Vagina (tissue), 2 donors: ENCODE data around the gene SPOP. TPM values are rescaled to one million over a fixed set of nuclear protein-coding genes. Genes with fewer than 3 reads are reported as not detected.

Experiments
- DNase-seq, 2 donors: peaks; one replicate each; pipeline ENCODE4 v3.0.0-alpha.2; 2017; ENCODE audit errors: extremely low spot score in 2 of 2
- H3K27ac ChIP-seq: fragments of 200-600 bp; sonication (generic); one replicate; pipeline ENCODE4 v1.5.1; 2019
- H3K27me3 ChIP-seq: fragments of 200-600 bp; sonication (generic); one replicate; pipeline ENCODE4 v1.5.1; 2019
- H3K36me3 ChIP-seq, 2 donors: fragments of 200-600 bp; sonication (generic); one replicate each; pipeline ENCODE4 v1.5.1; 2017 to 2019
- H3K4me1 ChIP-seq: fragments of 200-600 bp; sonication (generic); one replicate; pipeline ENCODE4 v1.5.1; 2019
- H3K4me3 ChIP-seq, 2 donors: fragments of 200-600 bp; sonication (generic); 1 replicate in 1 of 2; 2 replicates in 1 of 2; pipeline ENCODE4 v1.5.1; 2016 to 2019
- H3K9me3 ChIP-seq: fragments of 200-600 bp; sonication (generic); one replicate; pipeline ENCODE4 v1.5.1; 2019
- POLR2A ChIP-seq, 2 donors: fragments of 450-650 bp; IDR thresholded peaks; one replicate each; pipeline ENCODE4 v1.6.1; 2017; ENCODE audit warnings: antibody characterized with exemption in 2 of 2, mild to moderate bottlenecking in 2 of 2, moderate library complexity in 2 of 2
- POLR2AphosphoS5 ChIP-seq, 2 donors: sonication (generic); formaldehyde crosslinking; IDR thresholded peaks; one replicate each; pipeline ENCODE4 v1.9.0; 2017; ENCODE audit warnings: antibody characterized with exemption in 2 of 2, mild to moderate bottlenecking in 2 of 2, low read depth in 1 of 2; ENCODE audit not compliant: insufficient read depth in 1 of 2
- intact Hi-C: fragments of 100-400 bp; cut with DNase I; formaldehyde crosslinking; loops from one replicate; pipeline ENCODE4 v1.15.1; 2023
- total RNA-seq: library from RNA; depleted of rRNA; stranded (reverse); fragments of >200 nt; gene quantifications from one replicate; pipeline ENCODE4 v1.2.3, GENCODE V29; 2016
- TF ChIP-seq, protein P1 (sequence below), 3 experiments: fragments of 450-650 bp in 2 of 3; fragments of 200-600 bp in 1 of 3; sonication (generic) in 1 of 3; IDR thresholded peaks; one replicate each; pipeline ENCODE4 v1.5.1; 2017 to 2019; ENCODE audit warnings: antibody characterized with exemption in 3 of 3, mild to moderate bottlenecking in 2 of 3, moderate library complexity in 2 of 3

The SPOP gene
- total RNA-seq, 1 donor from 2014 or later = 87.2 TPM

DNA sequence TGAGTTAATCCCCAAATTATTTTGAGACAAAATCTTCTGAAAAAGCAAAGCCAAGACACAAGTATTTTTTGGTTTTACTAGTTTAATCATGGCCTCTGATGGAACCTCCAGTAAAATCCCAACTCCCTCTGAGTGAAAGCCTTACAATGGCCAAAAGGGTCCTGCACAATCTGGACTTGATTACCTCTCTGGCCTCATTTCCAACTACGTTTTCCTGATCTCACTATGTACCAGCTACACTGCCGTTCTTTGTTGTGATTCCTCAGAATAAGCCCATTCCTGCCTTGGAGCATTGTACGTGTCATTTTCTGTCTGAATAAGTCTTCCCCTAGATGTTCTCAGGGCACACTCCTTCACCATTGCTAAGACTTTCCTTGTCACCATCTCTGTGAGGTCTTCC is 37.3 kb downstream of the SPOP start:
- intact Hi-C loops = no loop called here
- H3K36me3 ChIP-seq = no peaks in the 10 kb centered on the region
- H3K27me3 ChIP-seq = no peaks in the 10 kb centered on the region
- no peak for DNase-seq
- TF ChIP-seq, protein P1, sequence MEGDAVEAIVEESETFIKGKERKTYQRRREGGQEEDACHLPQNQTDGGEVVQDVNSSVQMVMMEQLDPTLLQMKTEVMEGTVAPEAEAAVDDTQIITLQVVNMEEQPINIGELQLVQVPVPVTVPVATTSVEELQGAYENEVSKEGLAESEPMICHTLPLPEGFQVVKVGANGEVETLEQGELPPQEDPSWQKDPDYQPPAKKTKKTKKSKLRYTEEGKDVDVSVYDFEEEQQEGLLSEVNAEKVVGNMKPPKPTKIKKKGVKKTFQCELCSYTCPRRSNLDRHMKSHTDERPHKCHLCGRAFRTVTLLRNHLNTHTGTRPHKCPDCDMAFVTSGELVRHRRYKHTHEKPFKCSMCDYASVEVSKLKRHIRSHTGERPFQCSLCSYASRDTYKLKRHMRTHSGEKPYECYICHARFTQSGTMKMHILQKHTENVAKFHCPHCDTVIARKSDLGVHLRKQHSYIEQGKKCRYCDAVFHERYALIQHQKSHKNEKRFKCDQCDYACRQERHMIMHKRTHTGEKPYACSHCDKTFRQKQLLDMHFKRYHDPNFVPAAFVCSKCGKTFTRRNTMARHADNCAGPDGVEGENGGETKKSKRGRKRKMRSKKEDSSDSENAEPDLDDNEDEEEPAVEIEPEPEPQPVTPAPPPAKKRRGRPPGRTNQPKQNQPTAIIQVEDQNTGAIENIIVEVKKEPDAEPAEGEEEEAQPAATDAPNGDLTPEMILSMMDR (IDR thresholded peaks at IDR 0.05) = no peak
- TF ChIP-seq POLR2AphosphoS5 (IDR thresholded peaks at IDR 0.05; ENCODE audit: insufficient read depth in 1 of 2, low read depth in 1 of 2) = no peak
- no peak for TF ChIP-seq POLR2A (IDR thresholded peaks at IDR 0.05)
- H3K27ac ChIP-seq = peak overlapping the region; percentile 60
- H3K4me1 ChIP-seq = peaks cover 74% of the 10 kb centered on the region
- H3K9me3 ChIP-seq = no peaks in the 10 kb centered on the region
- H3K4me3 ChIP-seq = no peak overlapping the region

DNA sequence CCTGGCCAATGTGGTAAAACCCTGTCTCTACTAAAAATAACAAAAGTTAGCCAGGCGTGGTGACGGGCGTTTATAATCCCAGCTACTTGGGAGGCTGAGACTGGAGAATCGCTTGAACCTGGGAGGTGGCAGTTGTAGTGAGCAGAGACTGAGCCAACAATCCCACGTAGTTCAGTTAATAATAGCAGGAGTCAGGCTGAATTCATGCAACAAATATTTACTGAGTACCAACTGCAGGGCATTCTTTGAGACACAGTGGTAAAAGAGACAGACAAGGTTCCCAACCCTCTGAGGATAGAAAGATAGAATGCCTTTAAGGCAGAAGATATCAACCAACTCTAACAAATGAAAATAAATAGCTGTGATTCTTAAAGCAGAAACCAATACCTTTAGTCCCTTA is 39.1 kb downstream of the SPOP start:
- Histone ChIP-seq H3K9me3 (no peaks in the 10 kb centered on the region), H3K4me1 (peaks cover 76% of the 10 kb centered on the region), H3K27ac (peak overlapping the region; percentile 5), H3K27me3 (no peaks in the 10 kb centered on the region), H3K4me3 (no peak overlapping the region), H3K36me3 (no peaks in the 10 kb centered on the region)
- intact Hi-C loops = no loop called here
- no peak for DNase-seq
- TF ChIP-seq POLR2A (IDR thresholded peaks at IDR 0.05) (no peak), POLR2AphosphoS5 (IDR thresholded peaks at IDR 0.05; ENCODE audit: insufficient read depth in 1 of 2, low read depth in 1 of 2) (no peak)
- TF ChIP-seq, protein P1 (IDR thresholded peaks at IDR 0.05) = no peak

DNA sequence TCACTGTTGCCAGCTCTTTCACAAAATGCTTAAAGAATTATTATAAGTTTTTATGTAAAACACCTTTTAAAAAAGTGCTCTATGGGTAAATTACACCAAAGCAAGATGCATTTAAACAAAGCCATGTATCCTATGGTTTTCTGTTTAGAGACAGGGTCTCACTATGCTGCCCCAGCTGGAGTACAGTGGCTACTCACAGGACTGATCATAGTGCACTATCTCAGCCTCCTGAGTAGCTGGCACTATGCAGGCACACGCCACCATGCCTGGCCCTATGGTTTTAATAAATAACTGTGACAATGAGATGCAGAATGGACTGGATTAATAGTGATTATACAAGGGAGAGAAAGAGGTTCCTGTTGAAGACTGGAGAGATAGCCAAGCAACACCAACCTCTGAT is 40.2 kb downstream of the SPOP start:
- no peaks in the 10 kb centered on the region for H3K27me3 ChIP-seq
- H3K9me3 ChIP-seq = no peaks in the 10 kb centered on the region
- no peak overlapping the region for H3K27ac ChIP-seq
- H3K36me3 ChIP-seq = no peaks in the 10 kb centered on the region
- intact Hi-C loops = no loop called here
- peaks cover 84% of the 10 kb centered on the region for H3K4me1 ChIP-seq
- TF ChIP-seq POLR2A (IDR thresholded peaks at IDR 0.05) (no peak), POLR2AphosphoS5 (IDR thresholded peaks at IDR 0.05; ENCODE audit: insufficient read depth in 1 of 2, low read depth in 1 of 2) (no peak)
- TF ChIP-seq, protein P1 (IDR thresholded peaks at IDR 0.05) = no peak
- DNase-seq = no peak
- H3K4me3 ChIP-seq = no peak overlapping the region

DNA sequence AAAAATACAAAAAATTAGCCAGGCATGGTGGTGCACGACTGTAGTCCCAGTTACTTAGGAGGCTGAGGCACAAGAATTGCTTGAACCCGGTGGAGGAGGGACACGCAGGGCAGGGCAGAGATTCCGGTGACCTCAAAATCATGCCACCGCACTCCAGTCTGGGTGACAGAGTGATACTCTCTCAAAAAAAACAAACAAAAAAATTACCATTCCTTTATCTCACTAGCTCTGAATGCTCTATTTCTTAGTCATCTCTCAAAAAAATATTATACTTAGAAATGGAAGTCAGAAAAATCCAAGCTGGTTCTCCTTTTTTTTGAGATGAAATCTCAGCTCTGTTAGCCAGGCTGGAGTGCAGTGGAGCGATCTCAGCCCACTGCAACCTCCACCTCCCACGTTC is 40.8 kb downstream of the SPOP start:
- H3K4me1 ChIP-seq = peaks cover 84% of the 10 kb centered on the region
- no peaks in the 10 kb centered on the region for H3K9me3 ChIP-seq
- H3K27ac ChIP-seq = no peak overlapping the region
- H3K4me3 ChIP-seq = no peak overlapping the region
- TF ChIP-seq POLR2AphosphoS5 (IDR thresholded peaks at IDR 0.05; ENCODE audit: insufficient read depth in 1 of 2, low read depth in 1 of 2) = no peak
- TF ChIP-seq POLR2A (IDR thresholded peaks at IDR 0.05) = no peak
- TF ChIP-seq, protein P1 (IDR thresholded peaks at IDR 0.05) = no peak
- no peaks in the 10 kb centered on the region for H3K27me3 ChIP-seq
- H3K36me3 ChIP-seq = no peaks in the 10 kb centered on the region
- intact Hi-C loops = no loop called here
- no peak for DNase-seq

DNA sequence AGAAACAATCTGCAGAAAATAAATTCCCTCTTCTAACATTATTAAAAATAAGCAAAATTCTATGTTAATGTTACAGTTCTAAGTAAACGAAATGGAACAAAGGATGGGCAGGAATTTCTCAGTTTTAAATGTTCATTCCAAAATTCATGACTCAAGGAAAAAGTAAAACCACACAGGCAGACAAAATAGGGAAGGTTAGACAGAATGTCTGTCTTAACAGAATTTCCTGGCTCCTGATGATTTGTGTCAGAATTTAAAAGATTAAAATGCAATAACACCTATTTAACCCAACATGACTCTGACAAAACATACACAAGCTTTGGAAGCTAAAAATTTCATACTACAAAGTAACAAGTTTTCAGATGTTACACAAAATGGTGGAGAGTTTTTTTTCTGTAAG is 42.8 kb downstream of the SPOP start:
- TF ChIP-seq, protein P1 (IDR thresholded peaks at IDR 0.05) = no peak
- TF ChIP-seq POLR2AphosphoS5 (IDR thresholded peaks at IDR 0.05; ENCODE audit: insufficient read depth in 1 of 2, low read depth in 1 of 2) = no peak
- TF ChIP-seq POLR2A (IDR thresholded peaks at IDR 0.05) = no peak
- Histone ChIP-seq H3K36me3 (no peaks in the 10 kb centered on the region), H3K4me3 (no peak overlapping the region), H3K27me3 (no peaks in the 10 kb centered on the region), H3K4me1 (peaks cover 78% of the 10 kb centered on the region), H3K9me3 (no peaks in the 10 kb centered on the region), H3K27ac (peak overlapping the region; percentile 13)
- DNase-seq = no peak
- intact Hi-C loops = no loop called here
